Liver (tissue), 9 donors: ENCODE measurements around the gene CENPO. TPM values are rescaled to one million over a fixed set of nuclear protein-coding genes. Genes with fewer than 3 reads are reported as not detected.

Experiments
- DNase-seq: peaks from one replicate; pipeline ENCODE4 v3.0.0-alpha.2; 2017; ENCODE audit warnings: low spot score
- H3K27ac ChIP-seq, 2 donors: one replicate each; pipeline ENCODE4 v1.7.0; 2013; ENCODE audit warnings: inconsistent platforms in 2 of 2, low read length in 2 of 2, control low read depth in 1 of 2, low read depth in 1 of 2, mild to moderate bottlenecking in 1 of 2
- H3K27me3 ChIP-seq, 4 donors: one replicate each; pipeline versions ENCODE4 v1.6.1 to v1.7.0; 2013; ENCODE audit warnings: low read length in 3 of 4, inconsistent platforms in 1 of 4, mild to moderate bottlenecking in 1 of 4, moderate library complexity in 1 of 4; ENCODE audit not compliant: control insufficient read depth in 4 of 4, insufficient read depth in 4 of 4
- H3K36me3 ChIP-seq, 4 donors: one replicate each; pipeline versions ENCODE4 v1.6.1 to v1.7.0; 2013; ENCODE audit warnings: low read length in 3 of 4, mild to moderate bottlenecking in 3 of 4, low read depth in 1 of 4, moderate library complexity in 1 of 4; ENCODE audit not compliant: control insufficient read depth in 4 of 4, insufficient read depth in 3 of 4
- H3K4me1 ChIP-seq, 4 donors: one replicate each; pipeline versions ENCODE4 v1.6.1 to v1.7.0; 2013; ENCODE audit warnings: low read length in 3 of 4, mild to moderate bottlenecking in 3 of 4, moderate library complexity in 1 of 4; ENCODE audit not compliant: control insufficient read depth in 4 of 4, insufficient read depth in 4 of 4
- H3K4me3 ChIP-seq, 3 donors: one replicate each; pipeline versions ENCODE4 v1.6.1 to v1.7.0; 2013; ENCODE audit warnings: low read length in 3 of 3, control low read depth in 1 of 3, low read depth in 1 of 3, mild to moderate bottlenecking in 1 of 3
- H3K9ac ChIP-seq, 2 donors: one replicate each; pipeline ENCODE4 v1.7.0; 2013; ENCODE audit warnings: low read length in 2 of 2, mild to moderate bottlenecking in 2 of 2, moderate library complexity in 2 of 2, control low read depth in 1 of 2, low read depth in 1 of 2
- H3K9me3 ChIP-seq, 4 donors: one replicate each; pipeline versions ENCODE4 v1.6.1 to v1.7.0; 2013; ENCODE audit warnings: low read length in 3 of 4; ENCODE audit not compliant: control insufficient read depth in 4 of 4
- CTCF ChIP-seq: fragments of 150-350 bp; IDR thresholded peaks from 2 replicates; pipeline ENCODE4 v1.5.1; 2017; ENCODE audit warnings: improper control_type of control experiment, low read depth, low read length; ENCODE audit not compliant: missing input control
- EGR1 ChIP-seq, 2 donors: IDR thresholded peaks; 2 replicates each; pipeline ENCODE4 v1.6.1; 2016 to 2018; ENCODE audit warnings: antibody characterized with exemption in 2 of 2, low read depth in 2 of 2
- FOXA1 ChIP-seq: IDR thresholded peaks from 2 replicates; pipeline ENCODE4 v1.6.1; 2016; ENCODE audit warnings: antibody characterized with exemption
- FOXA2 ChIP-seq: IDR thresholded peaks from 2 replicates; pipeline ENCODE4 v1.6.1; 2016; ENCODE audit warnings: antibody characterized with exemption
- GABPA ChIP-seq, 2 donors: IDR thresholded peaks in 1 of 2; conservative IDR thresholded peaks in 1 of 2; 2 replicates each; pipeline ENCODE4 v1.6.1; 2016; ENCODE audit warnings: antibody characterized with exemption in 2 of 2, mild to moderate bottlenecking in 1 of 2, moderate library complexity in 1 of 2
- HNF4A ChIP-seq, 2 donors: conservative IDR thresholded peaks; 2 replicates each; pipeline ENCODE4 v1.6.1; 2016; ENCODE audit warnings: antibody characterized with exemption in 2 of 2, mild to moderate bottlenecking in 2 of 2
- HNF4G ChIP-seq: IDR thresholded peaks from 2 replicates; pipeline ENCODE4 v1.6.1; 2016; ENCODE audit warnings: antibody characterized with exemption
- JUND ChIP-seq, 2 donors: IDR thresholded peaks; 2 replicates each; pipeline ENCODE4 v1.6.1; 2016; ENCODE audit warnings: antibody characterized with exemption in 2 of 2
- NR2F2 ChIP-seq: IDR thresholded peaks from 2 replicates; pipeline ENCODE4 v1.6.1; 2016; ENCODE audit warnings: antibody characterized with exemption
- RAD21 ChIP-seq, 2 donors: IDR thresholded peaks; 2 replicates each; pipeline ENCODE4 v1.6.1; 2016; ENCODE audit warnings: antibody characterized with exemption in 2 of 2, mild to moderate bottlenecking in 2 of 2
- REST ChIP-seq: IDR thresholded peaks from 2 replicates; pipeline ENCODE4 v1.6.1; 2016; ENCODE audit warnings: antibody characterized with exemption, mild to moderate bottlenecking
- SP1 ChIP-seq: IDR thresholded peaks from 2 replicates; pipeline ENCODE4 v1.6.1; 2018; ENCODE audit warnings: antibody characterized with exemption, mild to moderate bottlenecking
- TAF1 ChIP-seq: conservative IDR thresholded peaks from 2 replicates; pipeline ENCODE4 v1.6.1; 2016; ENCODE audit warnings: antibody characterized with exemption, mild to moderate bottlenecking
- YY1 ChIP-seq: IDR thresholded peaks from 2 replicates; pipeline ENCODE4 v1.6.1; 2016; ENCODE audit warnings: antibody characterized with exemption, mild to moderate bottlenecking
- WGBS: extraction: QIAGEN DNeasy Blood & Tissue Kit; methylation state at CpG from one replicate; pipeline ENCODE4 v1.1.7; 2013; 5-methylcytosine and 5-hydroxymethylcytosine counted together
- polyA plus RNA-seq, 2 donors: library from polyadenylated mRNA; stranded (reverse) in 1 of 2; unstranded in 1 of 2; fragments of 200-250 nt in 1 of 2; fragments of >200 nt in 1 of 2; fragmentation: Nextera tagmentation in 1 of 2; extraction: Ambion mirVana in 1 of 2; gene quantifications; one replicate each; pipeline versions ENCODE4 v1.2.1 to v1.2.3, GENCODE V29; 2013 to 2015
- total RNA-seq, 2 donors: library from RNA; depleted of rRNA; stranded (reverse); fragments of >200 nt; gene quantifications; one replicate each; pipeline ENCODE4 v1.2.3, GENCODE V29; 2014
- TF ChIP-seq, protein P1 (sequence below): IDR thresholded peaks from 2 replicates; pipeline ENCODE4 v1.6.1; 2016; ENCODE audit warnings: antibody characterized with exemption
- TF ChIP-seq, protein P2 (sequence below): IDR thresholded peaks from 2 replicates; pipeline ENCODE4 v1.6.1; 2016; ENCODE audit warnings: antibody characterized with exemption
- donor health status: healthy.
- donor health status: healthy.
- donor health status: healthy.
- donor health status: healthy.
- donor health status: healthy.

CENPO gene
- total and polyA plus RNA-seq, 4 donors: 2.2 to 17.8 (median 3.2) TPM

DNA sequence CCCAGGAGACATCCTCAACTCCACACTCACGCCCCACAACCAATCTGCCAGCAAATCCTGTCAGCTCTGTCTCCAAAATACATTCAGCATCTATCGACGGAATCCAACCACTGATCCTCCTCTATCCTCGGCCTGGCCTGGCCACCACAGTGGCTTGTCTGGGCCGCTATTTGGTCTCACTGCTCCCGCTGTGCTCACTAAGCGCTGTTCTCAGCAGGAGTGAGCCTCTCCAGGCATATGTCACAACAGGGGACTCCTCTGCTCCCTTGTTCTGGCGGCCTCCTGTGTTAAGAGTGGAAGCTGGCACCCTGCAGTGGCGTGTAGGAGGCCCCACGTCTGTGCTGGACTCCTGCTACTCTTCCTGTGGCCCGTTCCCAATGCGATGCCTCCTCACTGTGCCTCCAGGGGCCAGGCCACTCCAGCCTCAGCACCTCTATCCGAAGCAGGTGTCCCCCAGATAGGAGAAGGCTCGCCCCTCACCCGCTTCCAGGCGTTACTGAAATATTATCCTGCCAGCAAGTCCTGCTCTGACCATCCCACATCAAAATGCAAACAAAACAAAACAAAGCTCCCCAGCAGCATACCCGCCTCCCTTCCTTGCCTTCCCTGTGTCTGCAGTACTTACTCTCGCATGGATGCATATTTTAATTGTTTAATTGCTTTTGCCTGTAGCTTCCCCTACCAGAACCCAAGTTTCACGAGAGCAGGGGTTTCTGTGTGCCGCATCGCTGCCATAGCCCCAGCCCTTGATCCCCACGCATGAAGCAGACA lies 39.9 kb downstream of the CENPO start:
- no peak for DNase-seq
- no peak overlapping the region for H3K4me3 ChIP-seq
- H3K9ac ChIP-seq: no peak overlapping the region
- 83% methylated on average over 22 of the region's 22 CpGs for WGBS
- no peaks in the 10 kb centered on the region for H3K4me1 ChIP-seq
- TF ChIP-seq NR2F2 (no peak), HNF4G (no peak), JUND (IDR thresholded peaks at IDR 0.05) (no peak), FOXA2 (no peak), REST (no peak), YY1 (no peak), CTCF (no peak), EGR1 (IDR thresholded peaks at IDR 0.05; ENCODE audit: low read depth in 2 of 2) (no peak), TAF1 (no peak), HNF4A (conservative IDR thresholded peaks at IDR 0.05) (no peak), FOXA1 (no peak), RAD21 (IDR thresholded peaks at IDR 0.05) (no peak)
- TF ChIP-seq, protein P1, sequence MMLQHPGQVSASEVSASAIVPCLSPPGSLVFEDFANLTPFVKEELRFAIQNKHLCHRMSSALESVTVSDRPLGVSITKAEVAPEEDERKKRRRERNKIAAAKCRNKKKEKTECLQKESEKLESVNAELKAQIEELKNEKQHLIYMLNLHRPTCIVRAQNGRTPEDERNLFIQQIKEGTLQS: no peak
- TF ChIP-seq, protein P2, sequence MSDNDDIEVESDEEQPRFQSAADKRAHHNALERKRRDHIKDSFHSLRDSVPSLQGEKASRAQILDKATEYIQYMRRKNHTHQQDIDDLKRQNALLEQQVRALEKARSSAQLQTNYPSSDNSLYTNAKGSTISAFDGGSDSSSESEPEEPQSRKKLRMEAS: no peak
- H3K27ac ChIP-seq: no peak overlapping the region
- H3K36me3 ChIP-seq: peaks cover 0 to 2% (median 0%) of the 10 kb centered on the region in 4 donors
- no peaks in the 10 kb centered on the region for H3K9me3 ChIP-seq
- H3K27me3 ChIP-seq: no peaks in the 10 kb centered on the region

DNA sequence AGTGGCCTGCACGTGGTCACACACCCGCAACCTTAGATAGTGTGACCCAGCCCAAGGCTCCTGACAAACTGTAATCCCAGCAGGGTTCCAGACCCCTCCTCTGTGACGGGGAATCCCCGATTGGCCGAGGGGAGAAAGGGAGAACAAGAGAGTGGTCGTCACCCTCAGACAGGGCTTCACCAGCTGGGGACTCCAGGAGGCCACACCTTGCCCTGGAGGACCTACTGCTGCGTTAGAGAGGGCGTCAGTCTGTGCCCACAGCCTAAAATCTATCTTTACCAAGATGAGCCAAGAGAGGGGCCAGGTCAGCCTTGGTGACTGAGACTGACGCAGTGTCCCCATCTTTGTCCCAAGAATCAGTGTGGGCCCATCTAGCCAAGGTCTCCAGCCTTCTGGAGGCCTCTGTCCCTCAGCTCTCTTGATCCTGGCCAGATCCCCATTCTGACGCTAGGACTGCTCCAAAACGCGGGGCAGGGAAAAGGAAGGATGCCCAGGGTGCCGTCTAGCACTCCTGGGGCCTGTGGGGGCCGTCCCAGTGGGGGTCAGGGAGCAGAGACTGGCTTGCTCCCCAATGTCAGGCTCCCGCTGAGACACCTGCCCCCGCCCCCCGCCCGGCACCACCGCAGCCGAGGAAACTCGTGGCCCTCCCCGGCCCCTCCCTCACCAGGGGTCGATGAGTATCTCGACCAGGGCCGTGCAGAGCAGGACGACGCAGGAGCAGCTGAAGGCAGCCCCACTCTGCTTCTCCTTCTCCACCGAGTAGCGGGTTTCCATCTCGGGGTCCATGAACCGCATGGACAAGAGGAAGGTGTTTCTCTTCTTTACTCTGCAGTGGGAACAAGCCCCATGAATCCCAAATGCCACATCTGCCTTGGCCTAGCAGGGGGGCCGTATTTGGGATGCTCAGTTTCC lies 40.9 kb downstream of the CENPO start:
- Histone ChIP-seq H3K36me3 (peaks cover 0 to 2% (median 0%) of the 10 kb centered on the region in 4 donors), H3K4me3 (no peak overlapping the region), H3K9ac (no peak overlapping the region), H3K9me3 (no peaks in the 10 kb centered on the region), H3K27me3 (no peaks in the 10 kb centered on the region), H3K4me1 (no peaks in the 10 kb centered on the region), H3K27ac (no peak overlapping the region)
- 91% methylated on average over 32 of the region's 32 CpGs for WGBS
- no peak for DNase-seq
- no peak for TF ChIP-seq EGR1 (IDR thresholded peaks at IDR 0.05; ENCODE audit: low read depth in 2 of 2)
- TF ChIP-seq, protein P2: no peak
- no peak for TF ChIP-seq NR2F2
- TF ChIP-seq CTCF: no peak
- TF ChIP-seq SP1: no peak
- TF ChIP-seq REST: no peak
- TF ChIP-seq YY1: no peak
- no peak for TF ChIP-seq HNF4G
- no peak for TF ChIP-seq GABPA (IDR thresholded peaks at IDR 0.05 in 1 of 2, conservative IDR thresholded peaks at IDR 0.05 in 1 of 2)
- no peak for TF ChIP-seq FOXA1
- no peak for TF ChIP-seq TAF1
